Endodermal cell (in vitro differentiated cells): Measurements from ENCODE around the gene SOX8. TPM values are rescaled to one million over a fixed set of nuclear protein-coding genes. Genes with fewer than 3 reads are reported as not detected.
A peak's percentile ranks its signal among the peaks of the same experiment; 100 is the strongest.

ENCODE experiments used
- DNase-seq: peaks from one replicate; pipeline ENCODE4 v3.0.0-alpha.2; 2017
- H3K27ac ChIP-seq: 2 replicates; pipeline ENCODE4 v1.5.1; 2013; ENCODE audit warnings: mild to moderate bottlenecking, low read depth, low read length, moderate library complexity
- H3K27me3 ChIP-seq: 2 replicates; pipeline ENCODE4 v1.6.1; 2013; ENCODE audit warnings: mild to moderate bottlenecking, low read length, moderate library complexity; ENCODE audit not compliant: insufficient read depth, control insufficient read depth, poor library complexity, severe bottlenecking
- H3K36me3 ChIP-seq: 2 replicates; pipeline ENCODE4 v1.7.0; 2013; ENCODE audit warnings: mild to moderate bottlenecking, low read length, moderate library complexity; ENCODE audit not compliant: control insufficient read depth, insufficient read depth
- H3K4me1 ChIP-seq: one replicate; pipeline ENCODE4 v1.7.0; 2013; ENCODE audit warnings: low read length; ENCODE audit not compliant: control insufficient read depth, insufficient read depth
- H3K4me3 ChIP-seq: 2 replicates; pipeline ENCODE4 v1.5.1; 2013; ENCODE audit warnings: mild to moderate bottlenecking, low read length, moderate library complexity
- H3K9ac ChIP-seq: 2 replicates; pipeline ENCODE4 v1.6.1; 2013; ENCODE audit warnings: mild to moderate bottlenecking, low read length, moderate library complexity; ENCODE audit not compliant: poor library complexity, severe bottlenecking; ENCODE audit errors: extremely low read depth
- H3K9me3 ChIP-seq: 2 replicates; pipeline ENCODE4 v1.6.1; 2013; ENCODE audit warnings: mild to moderate bottlenecking, low read length, moderate library complexity; ENCODE audit not compliant: control insufficient read depth
- H3K27ac Mint-ChIP-seq: 2 replicates; pipeline ENCODE4 v1.8.0; 2020; ENCODE audit warnings: mixed read lengths
- H3K27me3 Mint-ChIP-seq: 2 replicates; pipeline ENCODE4 v1.8.0; 2021; ENCODE audit warnings: mild to moderate bottlenecking, mixed read lengths; ENCODE audit not compliant: insufficient read depth
- H3K36me3 Mint-ChIP-seq: 2 replicates; pipeline ENCODE4 v1.8.0; 2020; ENCODE audit warnings: low read depth, mixed read lengths
- H3K4me1 Mint-ChIP-seq: 2 replicates; pipeline ENCODE4 v1.8.0; 2020; ENCODE audit warnings: mixed read lengths
- H3K4me3 Mint-ChIP-seq: 2 replicates; pipeline ENCODE4 v1.8.0; 2020; ENCODE audit warnings: mild to moderate bottlenecking, moderate library complexity, mixed read lengths
- H3K9me3 Mint-ChIP-seq: 2 replicates; pipeline ENCODE4 v1.8.0; 2020; ENCODE audit warnings: mild to moderate bottlenecking, mixed read lengths
- CTCF ChIP-seq: fragments of 200-600 bp; sonication (generic); conservative IDR thresholded peaks from 2 replicates; pipeline ENCODE4 v1.5.0; 2021; ENCODE audit warnings: antibody characterized with exemption, mild to moderate bottlenecking
- WGBS, 2 experiments: methylation state at CpG; one replicate each; pipeline versions ENCODE4 v1.1.5 to v1.1.7; 2013; ENCODE audit warnings: missing lambda C conversion rate in 2 of 2, mixed read lengths in 1 of 2; ENCODE audit not compliant: insufficient coverage in 1 of 2, insufficient read length in 1 of 2; 5-methylcytosine and 5-hydroxymethylcytosine counted together
- total RNA-seq, 2 donors: library from RNA; stranded (reverse); fragmentation: NEBNext Ultra II Directional in 1 of 2; extraction: Animal tissue kit (Norgen Biotek cat#: 25700) in 1 of 2; gene quantifications; 2 replicates in 1 of 2; 3 replicates in 1 of 2; pipeline ENCODE4 v1.2.1, GENCODE V29; 2021

Gene SOX8
- total RNA-seq, 2 donors from 2014 or later: 0.69 to 5.1 TPM

GRCh38 chr16:983044-984030 is 1.8 kb downstream of the SOX8 start:
- DNase-seq: no peak
- no peak overlapping the region for H3K4me3 ChIP-seq
- Mint-ChIP-seq H3K36me3 (no peaks in the 10 kb centered on the region), H3K27ac (no peak overlapping the region), H3K9me3 (no peaks in the 10 kb centered on the region), H3K27me3 (peaks cover 34% of the 10 kb centered on the region), H3K4me3 (peak overlapping the region; percentile 45), H3K4me1 (no peaks in the 10 kb centered on the region)
- no peak overlapping the region for H3K9ac ChIP-seq
- peaks cover 54% of the 10 kb centered on the region for H3K27me3 ChIP-seq
- H3K4me1 ChIP-seq: no peaks in the 10 kb centered on the region
- no peak for TF ChIP-seq CTCF
- H3K27ac ChIP-seq: no peak overlapping the region
- 65 to 74% methylated on average over 28 to 59 of the region's 59 CpGs for WGBS, 2 experiments
- H3K9me3 ChIP-seq: no peaks in the 10 kb centered on the region
- no peaks in the 10 kb centered on the region for H3K36me3 ChIP-seq

- H3K27me3 ChIP-seq: peaks cover 46% of the 10 kb centered on the region
- 90 to 91% methylated on average over 22 of the region's 22 CpGs for WGBS, 2 experiments
- H3K4me3 ChIP-seq: no peak overlapping the region
- H3K4me1 Mint-ChIP-seq: no peaks in the 10 kb centered on the region
- H3K27ac Mint-ChIP-seq: no peak overlapping the region
- no peaks in the 10 kb centered on the region for H3K9me3 Mint-ChIP-seq
- TF ChIP-seq CTCF: no peak
- H3K27ac ChIP-seq: no peak overlapping the region
- H3K36me3 ChIP-seq: no peaks in the 10 kb centered on the region
- no peaks in the 10 kb centered on the region for H3K9me3 ChIP-seq
- H3K9ac ChIP-seq: no peak overlapping the region
- no peaks in the 10 kb centered on the region for H3K36me3 Mint-ChIP-seq
- H3K27me3 Mint-ChIP-seq: peaks cover 26% of the 10 kb centered on the region
- no peaks in the 10 kb centered on the region for H3K4me1 ChIP-seq
- H3K4me3 Mint-ChIP-seq: no peak overlapping the region
- no peak for DNase-seq
These were observed 2.6 kb downstream of the SOX8 start for GRCh38 chr16:984121-984694.

- H3K4me3 ChIP-seq: no peak overlapping the region
- no peaks in the 10 kb centered on the region for H3K36me3 ChIP-seq
- DNase-seq: no peak
- H3K27me3 ChIP-seq: peaks cover 38% of the 10 kb centered on the region
- no peaks in the 10 kb centered on the region for H3K9me3 ChIP-seq
- WGBS, 2 experiments: 94 to 98% methylated on average over 54 to 78 of the region's 78 CpGs
- H3K4me1 Mint-ChIP-seq: no peaks in the 10 kb centered on the region
- H3K27ac ChIP-seq: no peak overlapping the region
- H3K9ac ChIP-seq: no peak overlapping the region
- H3K4me1 ChIP-seq: no peaks in the 10 kb centered on the region
- H3K27me3 Mint-ChIP-seq: peaks cover 20% of the 10 kb centered on the region
- H3K4me3 Mint-ChIP-seq: no peak overlapping the region
- no peaks in the 10 kb centered on the region for H3K36me3 Mint-ChIP-seq
- no peaks in the 10 kb centered on the region for H3K9me3 Mint-ChIP-seq
- no peak for TF ChIP-seq CTCF
- no peak overlapping the region for H3K27ac Mint-ChIP-seq
These were observed 3.4 kb downstream of the SOX8 start for GRCh38 chr16:984736-985636.
